Mesenchymal stem cell (in vitro differentiated cells and primary cell): ENCODE results near the gene PRR35.

Experiments
- DNase-seq: peaks from one replicate; pipeline ENCODE4 v3.0.0-alpha.2; 2013
- H2AFZ ChIP-seq: one replicate; pipeline ENCODE4 v1.6.1; 2013; ENCODE audit warnings: low read depth, mild to moderate bottlenecking, control low read depth, inconsistent platforms, low read length, moderate library complexity
- H2AK5ac ChIP-seq: 2 replicates; pipeline ENCODE4 v1.6.1; 2013; ENCODE audit warnings: low read length, moderate library complexity, mild to moderate bottlenecking, inconsistent platforms; ENCODE audit not compliant: severe bottlenecking
- H2BK120ac ChIP-seq: one replicate; pipeline ENCODE4 v1.6.1; 2013; ENCODE audit warnings: low read depth, mild to moderate bottlenecking, inconsistent platforms, low read length, moderate library complexity
- H2BK12ac ChIP-seq, 2 experiments: one replicate each; pipeline ENCODE4 v1.6.1; 2013; ENCODE audit warnings: inconsistent platforms in 2 of 2, low read length in 2 of 2, mild to moderate bottlenecking in 2 of 2, moderate library complexity in 2 of 2, control low read depth in 1 of 2
- H2BK15ac ChIP-seq: one replicate; pipeline ENCODE4 v1.6.1; 2013; ENCODE audit warnings: mild to moderate bottlenecking, low read depth, inconsistent platforms; ENCODE audit not compliant: poor library complexity, severe bottlenecking
- H2BK5ac ChIP-seq: 2 replicates; pipeline ENCODE4 v1.6.1; 2013; ENCODE audit warnings: low read depth, mild to moderate bottlenecking, low read length, control low read depth, inconsistent platforms; ENCODE audit not compliant: poor library complexity, severe bottlenecking
- H3K14ac ChIP-seq, 2 experiments: one replicate each; pipeline ENCODE4 v1.6.1; 2013; ENCODE audit warnings: inconsistent platforms in 2 of 2, low read length in 2 of 2, control low read depth in 1 of 2, mild to moderate bottlenecking in 1 of 2, moderate library complexity in 1 of 2
- H3K18ac ChIP-seq, 2 experiments: one replicate each; pipeline ENCODE4 v1.6.1; 2013; ENCODE audit warnings: inconsistent platforms in 2 of 2, low read length in 2 of 2, control low read depth in 1 of 2, low read depth in 1 of 2, mild to moderate bottlenecking in 1 of 2
- H3K23ac ChIP-seq, 2 experiments: one replicate each; pipeline ENCODE4 v1.6.1; 2013; ENCODE audit warnings: inconsistent platforms in 2 of 2, low read length in 2 of 2, mild to moderate bottlenecking in 2 of 2, moderate library complexity in 2 of 2, control low read depth in 1 of 2
- H3K27ac ChIP-seq: 2 replicates; pipeline ENCODE4 v1.5.1; 2013; ENCODE audit warnings: mild to moderate bottlenecking, moderate library complexity, low read length, control low read depth, inconsistent platforms; ENCODE audit not compliant: poor library complexity, severe bottlenecking
- H3K27me3 ChIP-seq, 2 experiments: 2 replicates each; pipeline versions ENCODE4 v1.6.1 to v1.7.0; 2013; ENCODE audit warnings: low read length in 2 of 2, mild to moderate bottlenecking in 2 of 2, moderate library complexity in 2 of 2, control low read depth in 1 of 2, inconsistent platforms in 1 of 2; ENCODE audit not compliant: control insufficient read depth in 1 of 2, insufficient read depth in 1 of 2
- H3K36me3 ChIP-seq, 2 experiments: 2 replicates each; pipeline versions ENCODE4 v1.6.1 to v1.7.0; 2013; ENCODE audit warnings: low read length in 2 of 2, control low read depth in 1 of 2, inconsistent platforms in 1 of 2, low read depth in 1 of 2, mild to moderate bottlenecking in 1 of 2; ENCODE audit not compliant: insufficient read depth in 2 of 2, control insufficient read depth in 1 of 2
- H3K4ac ChIP-seq, 2 experiments: one replicate each; pipeline ENCODE4 v1.6.1; 2013; ENCODE audit warnings: inconsistent platforms in 2 of 2, low read length in 2 of 2, mild to moderate bottlenecking in 2 of 2, moderate library complexity in 2 of 2, control low read depth in 1 of 2, low read depth in 1 of 2
- H3K4me1 ChIP-seq: 2 replicates; pipeline ENCODE4 v1.6.1; 2013; ENCODE audit warnings: low read depth, low read length, control low read depth; ENCODE audit not compliant: control insufficient read depth, insufficient read depth
- H3K4me2 ChIP-seq: 2 replicates; pipeline ENCODE4 v1.6.1; 2013; ENCODE audit warnings: low read length, mild to moderate bottlenecking, inconsistent platforms; ENCODE audit not compliant: poor library complexity, severe bottlenecking
- H3K4me3 ChIP-seq, 2 experiments: 2 replicates each; pipeline versions ENCODE4 v1.5.1 to v1.7.0; 2013; ENCODE audit warnings: low read length in 2 of 2, mild to moderate bottlenecking in 2 of 2, control low read depth in 1 of 2, low read depth in 1 of 2; ENCODE audit not compliant: insufficient read depth in 1 of 2
- H3K79me1 ChIP-seq: replicated peaks from 2 replicates; pipeline ENCODE4 v1.6.1; 2013; ENCODE audit warnings: mild to moderate bottlenecking, control low read depth, low read length, inconsistent platforms; ENCODE audit not compliant: poor library complexity, severe bottlenecking
- H3K9ac ChIP-seq: 2 replicates; pipeline ENCODE4 v1.7.0; 2013; ENCODE audit warnings: mild to moderate bottlenecking, low read length, moderate library complexity
- H3K9me3 ChIP-seq: 2 replicates; pipeline ENCODE4 v1.7.0; 2013; ENCODE audit warnings: mild to moderate bottlenecking, low read length; ENCODE audit not compliant: control insufficient read depth
- H4K8ac ChIP-seq: one replicate; pipeline ENCODE4 v1.6.1; 2013; ENCODE audit warnings: inconsistent platforms, mild to moderate bottlenecking, low read length, moderate library complexity
- H4K91ac ChIP-seq: one replicate; pipeline ENCODE4 v1.6.1; 2013; ENCODE audit warnings: mild to moderate bottlenecking, low read length, inconsistent platforms
- WGBS: methylation state at CpG from one replicate; pipeline ENCODE4 v1.1.7; 2013; ENCODE audit warnings: mixed read lengths; 5-methylcytosine and 5-hydroxymethylcytosine counted together

The PRR35 gene

DNA sequence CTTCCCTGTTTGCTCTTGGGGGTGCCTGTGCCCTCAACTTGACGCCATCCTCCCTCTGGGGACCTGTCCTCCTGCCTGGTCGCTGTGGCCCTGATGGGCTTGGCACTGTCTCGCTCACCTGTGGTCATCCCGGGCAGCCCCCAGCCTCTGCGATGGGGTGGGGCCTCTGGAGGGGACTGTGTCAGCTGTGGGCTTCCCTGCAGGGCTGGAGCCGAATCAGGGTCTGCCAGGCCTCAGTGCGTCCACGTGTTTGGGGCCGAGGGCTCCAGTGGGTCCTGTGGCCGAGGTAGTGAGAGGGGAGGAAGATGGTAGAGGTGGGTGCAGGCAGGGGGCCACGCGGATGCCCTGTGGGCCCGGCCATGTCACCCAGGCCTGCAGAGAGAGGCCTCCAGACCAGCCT, 17.6 kb downstream of the PRR35 start:
- Histone ChIP-seq H3K79me1 (peaks cover 34% of the 10 kb centered on the region), H4K91ac (no peak overlapping the region), H2AFZ (no peak overlapping the region), H2BK5ac (no peak overlapping the region), H3K18ac (no peak overlapping the region), H2BK15ac (no peak overlapping the region), H3K4me2 (no peak overlapping the region), H3K4me3 (no peak overlapping the region), H3K27ac (no peak overlapping the region), H3K4ac (no peak overlapping the region), H4K8ac (peak overlapping the region; percentile 32), H2BK12ac (no peak overlapping the region), H2AK5ac (no peak overlapping the region), H3K36me3 (peaks cover 26 to 80% of the 10 kb centered on the region in 2 experiments), H3K4me1 (peaks cover 24% of the 10 kb centered on the region), H3K14ac (no peak overlapping the region), H3K9me3 (no peaks in the 10 kb centered on the region), H3K9ac (no peak overlapping the region), H3K27me3 (no peaks in the 10 kb centered on the region), H3K23ac (no peak overlapping the region), H2BK120ac (no peak overlapping the region)
- 94% methylated on average over 12 of the region's 13 CpGs for WGBS
- no peak for DNase-seq

DNA sequence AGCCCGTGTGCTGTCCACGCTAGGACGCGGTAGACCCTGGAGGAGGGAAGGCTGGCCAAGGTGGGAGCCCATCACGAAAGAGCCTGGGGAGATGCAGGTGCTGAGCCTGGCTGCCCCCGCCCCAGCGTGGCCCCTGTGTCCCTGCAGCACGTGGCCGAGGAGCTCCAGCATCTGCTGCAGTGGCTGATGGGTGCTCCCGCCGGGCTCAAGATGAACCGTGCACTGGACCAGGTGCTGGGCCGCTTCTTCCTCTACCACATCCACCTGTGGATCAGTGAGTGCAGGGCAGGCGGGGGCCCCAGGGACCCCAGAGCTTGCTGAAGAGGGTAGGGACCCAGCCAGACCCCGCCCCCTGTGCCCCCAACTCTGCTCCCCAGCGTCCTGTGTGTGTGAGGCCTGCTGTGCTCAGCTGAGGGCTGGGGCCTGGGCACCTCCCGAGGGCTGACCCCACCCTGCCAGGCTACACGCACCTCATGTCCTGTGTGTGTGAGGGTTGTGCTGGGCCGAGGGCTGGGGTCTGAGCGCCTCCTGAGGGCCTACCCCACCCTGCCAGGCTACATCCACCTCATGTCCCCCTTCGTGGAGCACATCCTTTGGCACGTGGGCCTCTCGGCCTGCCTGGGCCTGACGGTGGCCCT, 18.2 kb downstream of the PRR35 start:
- Histone ChIP-seq H2BK5ac (no peak overlapping the region), H3K4me2 (no peak overlapping the region), H2BK120ac (no peak overlapping the region), H3K27me3 (no peaks in the 10 kb centered on the region), H3K23ac (no peak overlapping the region), H3K4me1 (peaks cover 21% of the 10 kb centered on the region), H2BK12ac (peak overlapping the region in 1 of 2 experiments; percentile 51), H3K14ac (peak overlapping the region in 1 of 2 experiments; percentile 68), H3K79me1 (peaks cover 30% of the 10 kb centered on the region), H3K36me3 (peaks cover 32 to 80% of the 10 kb centered on the region in 2 experiments), H2BK15ac (no peak overlapping the region), H2AK5ac (no peak overlapping the region), H4K91ac (no peak overlapping the region), H2AFZ (no peak overlapping the region), H3K18ac (peak overlapping the region in 1 of 2 experiments; percentile 18), H3K9ac (no peak overlapping the region), H3K9me3 (no peaks in the 10 kb centered on the region), H3K4ac (no peak overlapping the region), H4K8ac (no peak overlapping the region), H3K27ac (no peak overlapping the region), H3K4me3 (no peak overlapping the region)
- no peak for DNase-seq
- WGBS: 86% methylated on average over 22 of the region's 24 CpGs

DNA sequence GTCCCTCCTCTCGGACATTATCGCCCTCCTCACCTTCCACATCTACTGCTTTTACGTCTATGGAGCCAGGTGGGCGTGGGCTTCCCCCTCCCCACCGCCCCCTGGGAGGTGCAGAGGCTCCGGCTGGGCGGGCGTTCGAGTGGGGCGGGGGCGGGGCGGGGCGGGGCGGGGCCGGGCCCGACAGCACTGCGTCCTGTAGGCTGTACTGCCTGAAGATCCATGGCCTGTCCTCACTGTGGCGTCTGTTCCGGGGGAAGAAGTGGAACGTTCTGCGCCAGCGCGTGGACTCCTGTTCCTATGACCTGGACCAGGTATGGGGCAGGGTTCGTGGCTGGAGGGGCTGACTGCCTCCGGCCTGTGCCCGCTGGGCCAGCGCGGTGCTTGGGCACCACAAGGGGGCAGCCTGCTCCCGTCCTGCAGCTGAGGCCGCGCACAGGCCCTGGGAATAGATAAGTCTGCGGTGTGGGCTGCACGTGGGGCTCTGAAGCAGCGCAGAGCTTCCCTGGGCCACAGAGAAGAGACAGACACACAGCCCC, 18.7 kb downstream of the PRR35 start:
- H2AFZ ChIP-seq: no peak overlapping the region

DNA sequence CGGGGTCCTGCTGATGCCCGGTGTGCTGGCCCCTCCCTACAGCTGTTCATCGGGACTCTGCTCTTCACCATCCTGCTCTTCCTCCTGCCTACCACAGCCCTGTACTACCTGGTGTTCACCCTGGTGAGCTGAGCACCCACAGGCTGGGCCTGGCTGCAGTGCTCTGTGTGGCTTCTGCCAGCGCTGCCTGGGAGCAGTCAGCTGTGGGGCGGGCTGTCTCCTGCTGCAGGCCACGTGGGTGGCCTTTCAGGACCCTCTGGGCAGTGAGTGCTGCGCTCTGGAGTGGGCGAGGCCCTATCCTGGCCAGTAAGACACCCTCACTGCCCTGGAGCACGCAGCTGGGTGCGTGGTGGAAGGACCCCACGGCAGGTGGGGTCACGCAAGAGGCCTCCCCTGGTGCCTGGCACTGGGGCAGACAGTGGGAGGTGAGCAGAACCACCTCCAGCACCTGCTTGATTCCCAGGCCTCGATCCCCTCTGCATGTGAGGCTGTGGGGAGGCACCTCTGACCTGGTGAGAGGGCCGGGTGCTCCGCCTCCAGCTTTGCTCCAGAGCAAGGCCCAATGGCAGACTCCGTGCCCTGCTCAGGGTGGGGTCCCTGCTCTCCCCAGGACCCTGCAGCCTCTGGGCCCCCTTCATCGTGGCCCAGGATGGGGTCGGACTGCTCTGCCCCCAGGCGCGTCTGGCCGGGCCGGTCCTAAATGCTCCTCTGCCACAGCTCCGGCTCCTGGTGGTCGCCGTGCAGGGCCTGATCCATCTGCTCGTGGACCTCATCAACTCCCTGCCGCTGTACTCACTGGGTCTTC, 20.1 kb downstream of the PRR35 start:
- peaks cover 32% of the 10 kb centered on the region for H3K4me1 ChIP-seq
- no peak overlapping the region for H3K4ac ChIP-seq
- H4K8ac ChIP-seq: no peak overlapping the region
- H3K9me3 ChIP-seq: no peaks in the 10 kb centered on the region
- H3K18ac ChIP-seq: no peak overlapping the region
- no peak overlapping the region for H2AK5ac ChIP-seq
- H2BK12ac ChIP-seq: no peak overlapping the region
- no peak overlapping the region for H2BK120ac ChIP-seq
- peaks cover 11% of the 10 kb centered on the region for H3K79me1 ChIP-seq
- no peak overlapping the region for H3K4me3 ChIP-seq
- 97% methylated on average over 27 of the region's 27 CpGs for WGBS
- H3K9ac ChIP-seq: no peak overlapping the region
- DNase-seq: no peak
- peaks cover 19 to 66% of the 10 kb centered on the region in 2 experiments for H3K36me3 ChIP-seq
- no peak overlapping the region for H2BK5ac ChIP-seq
- H4K91ac ChIP-seq: no peak overlapping the region
- no peak overlapping the region for H3K4me2 ChIP-seq
- no peak overlapping the region for H2AFZ ChIP-seq
- no peak overlapping the region for H3K27ac ChIP-seq
- H2BK15ac ChIP-seq: no peak overlapping the region
- H3K23ac ChIP-seq: no peak overlapping the region
- H3K14ac ChIP-seq: no peak overlapping the region
- H3K27me3 ChIP-seq: no peaks in the 10 kb centered on the region

More for the DNA sequence above, 18.7 kb downstream of the PRR35 start:
- Histone ChIP-seq H2BK5ac (no peak overlapping the region), H3K9ac (no peak overlapping the region), H3K4me1 (peaks cover 25% of the 10 kb centered on the region), H3K23ac (no peak overlapping the region), H3K27me3 (no peaks in the 10 kb centered on the region), H4K8ac (peak overlapping the region; percentile 67), H3K18ac (peak overlapping the region in 1 of 2 experiments; percentile 18), H2BK120ac (no peak overlapping the region), H2BK15ac (peak overlapping the region; percentile 30), H3K79me1 (peaks cover 24% of the 10 kb centered on the region), H3K4ac (no peak overlapping the region), H3K27ac (no peak overlapping the region), H3K4me2 (no peak overlapping the region), H3K4me3 (no peak overlapping the region), H3K9me3 (no peaks in the 10 kb centered on the region), H3K14ac (peak overlapping the region in 1 of 2 experiments; percentile 68), H4K91ac (no peak overlapping the region), H2AK5ac (no peak overlapping the region), H2BK12ac (peak overlapping the region in 1 of 2 experiments; percentile 51), H3K36me3 (peaks cover 32 to 80% of the 10 kb centered on the region in 2 experiments)
- 17% methylated on average over 23 of the region's 34 CpGs for WGBS
- DNase-seq: peak; percentile 82
